ENCODE results near the gene PDGFA. TPM values are rescaled to one million over a fixed set of nuclear protein-coding genes. Genes with fewer than 3 reads are reported as not detected.

PDGFA gene
- total and polyA plus RNA-seq, 2 experiments from 2014 or later: 6.5 to 25.6 TPM

GRCh38 chr7:462173-463103 is 57.2 kb downstream of the PDGFA start:
- DNase-seq (ENCODE audit: low read depth in 1 of 2, low spot score in 1 of 2): no peak
- Histone ChIP-seq H3K9me3 (ENCODE audit: low read depth) (no peaks in the 10 kb centered on the region), H3K4me1 (ENCODE audit: low read depth) (peaks cover 7% of the 10 kb centered on the region), H3K27me3 (no peaks in the 10 kb centered on the region), H3K4me3 (no peak overlapping the region), H3K36me3 (no peaks in the 10 kb centered on the region), H3K27ac (no peak overlapping the region)
- TF ChIP-seq CTCF (IDR thresholded peaks at IDR 0.05; ENCODE audit: low read depth, low read length): no peak

DNA sequence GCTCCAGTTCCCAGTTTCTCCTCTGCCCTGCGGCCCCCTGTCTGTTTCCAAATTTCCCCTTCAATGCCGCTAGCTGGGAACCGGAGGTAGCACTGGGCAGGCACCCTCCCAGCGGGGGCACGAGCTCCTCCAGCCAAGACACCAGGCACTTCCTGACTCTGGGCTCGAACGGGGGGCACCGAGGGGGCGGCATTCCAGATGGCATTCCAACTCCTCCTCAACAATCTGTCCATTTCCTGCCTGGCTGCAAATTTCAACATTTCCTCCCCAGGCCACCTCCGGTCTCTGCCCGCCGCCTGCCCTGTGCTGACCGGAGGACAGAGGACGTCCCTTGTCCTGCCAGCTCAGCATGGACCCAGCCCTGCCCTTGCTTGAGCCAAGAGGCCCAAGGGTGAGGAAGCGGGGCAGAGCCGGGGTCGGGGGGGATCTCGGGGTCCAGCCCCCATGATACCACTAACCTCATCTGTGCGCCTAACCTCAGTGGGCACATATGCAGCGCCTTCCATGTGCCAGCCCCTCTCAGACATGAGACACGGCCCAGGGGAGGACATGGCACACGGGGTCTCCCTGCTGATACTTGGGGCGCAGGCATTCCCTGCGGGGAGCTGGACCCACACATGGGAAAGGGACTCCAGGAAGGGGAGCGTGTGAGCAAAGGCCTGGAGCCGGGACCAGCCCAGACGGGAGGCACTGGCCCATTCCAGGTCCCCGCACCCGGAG is 58.0 kb downstream of the PDGFA start:
- H3K36me3 ChIP-seq: no peaks in the 10 kb centered on the region
- H3K4me1 ChIP-seq (ENCODE audit: low read depth): peaks cover 7% of the 10 kb centered on the region
- no peaks in the 10 kb centered on the region for H3K27me3 ChIP-seq
- H3K4me3 ChIP-seq: no peak overlapping the region
- peak in 1 of 2 donors; percentile 68 for DNase-seq (ENCODE audit: low read depth in 1 of 2, low spot score in 1 of 2)
- TF ChIP-seq CTCF (IDR thresholded peaks at IDR 0.05; ENCODE audit: low read depth, low read length): no peak
- no peaks in the 10 kb centered on the region for H3K9me3 ChIP-seq (ENCODE audit: low read depth)
- no peak overlapping the region for H3K27ac ChIP-seq

GRCh38 chr7:461117-461452 is 58.6 kb downstream of the PDGFA start:
- no peak for DNase-seq (ENCODE audit: low read depth in 1 of 2, low spot score in 1 of 2)
- no peaks in the 10 kb centered on the region for H3K36me3 ChIP-seq
- H3K27me3 ChIP-seq: no peaks in the 10 kb centered on the region
- H3K4me3 ChIP-seq: no peak overlapping the region
- TF ChIP-seq CTCF (IDR thresholded peaks at IDR 0.05; ENCODE audit: low read depth, low read length): no peak
- no peak overlapping the region for H3K27ac ChIP-seq
- H3K9me3 ChIP-seq (ENCODE audit: low read depth): no peaks in the 10 kb centered on the region
- H3K4me1 ChIP-seq (ENCODE audit: low read depth): peaks cover 7% of the 10 kb centered on the region

GRCh38 chr7:460374-461116 is 59.1 kb downstream of the PDGFA start:
- no peak for TF ChIP-seq CTCF (IDR thresholded peaks at IDR 0.05; ENCODE audit: low read depth, low read length)
- no peaks in the 10 kb centered on the region for H3K27me3 ChIP-seq
- H3K27ac ChIP-seq: no peak overlapping the region
- peaks cover 7% of the 10 kb centered on the region for H3K4me1 ChIP-seq (ENCODE audit: low read depth)
- no peaks in the 10 kb centered on the region for H3K36me3 ChIP-seq
- no peaks in the 10 kb centered on the region for H3K9me3 ChIP-seq (ENCODE audit: low read depth)
- DNase-seq (ENCODE audit: low read depth in 1 of 2, low spot score in 1 of 2): peak; percentile 34 to 75
- H3K4me3 ChIP-seq: no peak overlapping the region

DNA sequence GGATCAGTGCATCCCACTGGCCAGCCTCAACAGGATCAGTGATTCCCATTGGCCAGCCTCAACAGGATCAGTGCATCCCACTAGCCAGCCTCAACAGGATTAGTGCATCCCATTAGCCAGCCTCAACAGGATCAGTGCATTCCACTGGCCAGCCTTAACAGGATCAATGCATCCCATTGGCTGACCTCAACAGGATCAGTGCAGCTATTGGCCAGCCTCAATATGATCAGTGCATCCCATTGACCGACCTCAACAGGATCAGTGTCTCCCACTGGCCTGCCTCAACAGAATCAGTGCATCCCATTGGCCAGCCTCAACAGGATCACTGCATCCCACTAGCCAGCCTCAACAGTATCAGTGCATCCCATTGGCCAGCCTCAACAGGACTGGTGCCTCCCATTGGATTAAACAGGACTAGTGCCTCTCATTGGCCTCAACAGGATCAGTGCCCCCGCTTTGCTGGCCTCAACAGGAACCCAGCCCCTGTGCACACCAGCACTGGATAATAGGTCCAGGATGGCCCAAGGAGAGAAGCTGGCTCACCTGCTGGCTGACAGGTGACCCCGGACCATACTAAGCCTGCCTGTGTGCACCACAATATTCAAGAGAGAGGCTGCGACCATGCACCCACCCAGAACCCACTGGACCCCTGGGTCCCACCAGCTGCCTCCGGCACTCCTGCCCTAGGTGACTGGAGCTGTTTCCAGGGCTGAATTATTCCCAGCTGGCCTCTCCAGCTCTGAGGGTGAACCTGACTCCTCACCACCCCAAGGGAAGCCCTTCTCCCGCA is 59.9 kb downstream of the PDGFA start:
- TF ChIP-seq CTCF (IDR thresholded peaks at IDR 0.05; ENCODE audit: low read depth, low read length): no peak
- no peaks in the 10 kb centered on the region for H3K36me3 ChIP-seq
- peaks cover 7% of the 10 kb centered on the region for H3K4me1 ChIP-seq (ENCODE audit: low read depth)
- H3K4me3 ChIP-seq: no peak overlapping the region
- DNase-seq (ENCODE audit: low read depth in 1 of 2, low spot score in 1 of 2): no peak
- H3K27ac ChIP-seq: no peak overlapping the region
- H3K27me3 ChIP-seq: no peaks in the 10 kb centered on the region
- H3K9me3 ChIP-seq (ENCODE audit: low read depth): no peaks in the 10 kb centered on the region
